OCI-LY1 (cell line): ENCODE results near the gene PPP1R1C.

Experiments
- H2AFZ ChIP-seq: fragments of 200-600 bp; sonication (generic), shearing (Covaris generic); 2 replicates; pipeline ENCODE4 v1.6.0; 2014; ENCODE audit warnings: antibody characterized with exemption, mild to moderate bottlenecking, low read length
- H3F3A ChIP-seq: fragments of 200-600 bp; sonication (generic), shearing (Covaris generic); 2 replicates; pipeline ENCODE4 v1.6.0; 2014; ENCODE audit warnings: mild to moderate bottlenecking, antibody characterized with exemption, low read length, moderate library complexity; ENCODE audit not compliant: insufficient read depth
- H3K27ac ChIP-seq: fragments of 200-600 bp; sonication (generic); 2 replicates; pipeline ENCODE4 v1.5.1; 2014; ENCODE audit warnings: low read length, mixed run types, mild to moderate bottlenecking, low read depth; ENCODE audit not compliant: poor library complexity, severe bottlenecking
- H3K27me3 ChIP-seq: fragments of 200-600 bp; sonication (generic); 2 replicates; pipeline ENCODE4 v1.6.0; 2014; ENCODE audit warnings: antibody characterized with exemption, mild to moderate bottlenecking, low read length, moderate library complexity; ENCODE audit not compliant: insufficient read depth
- H3K36me3 ChIP-seq: fragments of 200-600 bp; sonication (generic); 2 replicates; pipeline ENCODE4 v1.6.1; 2014; ENCODE audit warnings: mild to moderate bottlenecking, antibody characterized with exemption, low read length, moderate library complexity, mixed read lengths; ENCODE audit not compliant: insufficient read depth
- H3K4me1 ChIP-seq: fragments of 200-600 bp; sonication (generic); 2 replicates; pipeline ENCODE4 v1.5.1; 2014; ENCODE audit warnings: mild to moderate bottlenecking, low read length, moderate library complexity; ENCODE audit not compliant: insufficient read depth, severe bottlenecking
- H3K4me2 ChIP-seq: fragments of 200-600 bp; sonication (generic), shearing (Covaris generic); 2 replicates; pipeline ENCODE4 v1.6.1; 2014; ENCODE audit warnings: low read length
- H3K4me3 ChIP-seq: fragments of 200-600 bp; sonication (generic); 2 replicates; pipeline ENCODE4 v1.5.1; 2014; ENCODE audit warnings: low read length, low read depth, mild to moderate bottlenecking, mixed read lengths; ENCODE audit not compliant: poor library complexity, severe bottlenecking
- H3K79me2 ChIP-seq: fragments of 200-600 bp; shearing (Covaris generic); 2 replicates; pipeline ENCODE4 v1.6.1; 2016; ENCODE audit warnings: mixed run types, low read length, mixed read lengths; ENCODE audit not compliant: insufficient read depth
- H3K9ac ChIP-seq: fragments of 200-600 bp; sonication (generic), shearing (Covaris generic); 2 replicates; pipeline ENCODE4 v1.6.1; 2014; ENCODE audit warnings: mild to moderate bottlenecking, low read length, mixed read lengths
- H3K9me2 ChIP-seq: fragments of 200-600 bp; sonication (generic), shearing (Covaris generic); 2 replicates; pipeline ENCODE4 v1.6.1; 2014; ENCODE audit warnings: low read depth, mild to moderate bottlenecking, low read length, mixed read lengths
- H3K9me3 ChIP-seq: fragments of 200-600 bp; shearing (Covaris generic); 2 replicates; pipeline ENCODE4 v1.6.1; 2014; ENCODE audit warnings: low read length, mixed read lengths
- H4K20me1 ChIP-seq: fragments of 200-600 bp; sonication (generic), shearing (Covaris generic); 2 replicates; pipeline ENCODE4 v1.6.0; 2016; ENCODE audit warnings: mild to moderate bottlenecking, low read length; ENCODE audit not compliant: insufficient read depth
- EZH2 ChIP-seq: fragments of 200-600 bp; sonication (generic), shearing (Covaris generic); IDR thresholded peaks from 2 replicates; pipeline ENCODE4 v1.8.0; 2017; ENCODE audit warnings: borderline replicate concordance, mixed run types, mild to moderate bottlenecking, antibody characterized with exemption, low read length, moderate library complexity, mixed read lengths
- TF ChIP-seq, protein P1 (sequence below): fragments of 200-600 bp; sonication (generic), shearing (Covaris generic); IDR thresholded peaks from 2 replicates; pipeline ENCODE4 v1.5.1; 2017; ENCODE audit warnings: mild to moderate bottlenecking, antibody characterized with exemption, low read length, moderate library complexity, mixed read lengths

PPP1R1C gene

DNA sequence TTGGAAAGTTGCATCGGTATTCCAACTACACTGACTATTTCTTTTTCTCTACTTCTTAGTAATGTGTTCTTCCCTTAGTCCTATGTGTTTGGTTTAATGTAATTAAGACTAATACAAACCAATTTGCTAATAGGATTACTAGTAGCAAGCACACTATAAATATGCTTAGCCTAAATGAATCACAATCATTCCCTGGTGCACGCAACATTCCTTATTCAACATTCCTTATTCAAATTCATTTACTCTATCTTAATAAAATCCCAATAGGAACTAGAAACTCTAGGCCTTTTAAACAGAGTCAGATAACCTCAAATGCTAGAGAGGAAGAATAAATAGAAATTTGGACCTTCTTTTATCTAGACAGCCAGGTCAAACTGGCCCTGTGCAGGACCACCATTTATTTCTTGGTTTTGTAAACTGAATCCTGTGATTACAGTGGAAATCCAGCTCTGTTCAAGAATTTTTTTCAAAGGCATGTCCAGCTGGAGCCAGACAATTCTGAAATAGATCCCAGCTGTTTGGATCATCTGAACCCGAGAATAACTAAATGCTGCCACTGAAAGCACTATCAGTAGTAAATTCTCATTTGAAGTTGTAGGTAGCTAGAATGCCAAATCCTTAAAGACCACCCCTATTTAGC lies 103.1 kb downstream of the PPP1R1C start:
- Histone ChIP-seq H3F3A (no peaks in the 10 kb centered on the region), H3K79me2 (no peaks in the 10 kb centered on the region), H3K9me2 (no peaks in the 10 kb centered on the region), H3K27me3 (no peaks in the 10 kb centered on the region), H3K4me3 (no peak overlapping the region), H3K9me3 (peaks cover 3% of the 10 kb centered on the region; the same call in 1 of the 2 replicates), H3K36me3 (no peaks in the 10 kb centered on the region), H3K27ac (no peak overlapping the region), H4K20me1 (no peaks in the 10 kb centered on the region), H3K4me1 (no peaks in the 10 kb centered on the region), H2AFZ (no peak overlapping the region), H3K9ac (no peak overlapping the region), H3K4me2 (no peak overlapping the region)
- no peak for TF ChIP-seq EZH2
- TF ChIP-seq, protein P1, sequence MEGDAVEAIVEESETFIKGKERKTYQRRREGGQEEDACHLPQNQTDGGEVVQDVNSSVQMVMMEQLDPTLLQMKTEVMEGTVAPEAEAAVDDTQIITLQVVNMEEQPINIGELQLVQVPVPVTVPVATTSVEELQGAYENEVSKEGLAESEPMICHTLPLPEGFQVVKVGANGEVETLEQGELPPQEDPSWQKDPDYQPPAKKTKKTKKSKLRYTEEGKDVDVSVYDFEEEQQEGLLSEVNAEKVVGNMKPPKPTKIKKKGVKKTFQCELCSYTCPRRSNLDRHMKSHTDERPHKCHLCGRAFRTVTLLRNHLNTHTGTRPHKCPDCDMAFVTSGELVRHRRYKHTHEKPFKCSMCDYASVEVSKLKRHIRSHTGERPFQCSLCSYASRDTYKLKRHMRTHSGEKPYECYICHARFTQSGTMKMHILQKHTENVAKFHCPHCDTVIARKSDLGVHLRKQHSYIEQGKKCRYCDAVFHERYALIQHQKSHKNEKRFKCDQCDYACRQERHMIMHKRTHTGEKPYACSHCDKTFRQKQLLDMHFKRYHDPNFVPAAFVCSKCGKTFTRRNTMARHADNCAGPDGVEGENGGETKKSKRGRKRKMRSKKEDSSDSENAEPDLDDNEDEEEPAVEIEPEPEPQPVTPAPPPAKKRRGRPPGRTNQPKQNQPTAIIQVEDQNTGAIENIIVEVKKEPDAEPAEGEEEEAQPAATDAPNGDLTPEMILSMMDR = no peak

DNA sequence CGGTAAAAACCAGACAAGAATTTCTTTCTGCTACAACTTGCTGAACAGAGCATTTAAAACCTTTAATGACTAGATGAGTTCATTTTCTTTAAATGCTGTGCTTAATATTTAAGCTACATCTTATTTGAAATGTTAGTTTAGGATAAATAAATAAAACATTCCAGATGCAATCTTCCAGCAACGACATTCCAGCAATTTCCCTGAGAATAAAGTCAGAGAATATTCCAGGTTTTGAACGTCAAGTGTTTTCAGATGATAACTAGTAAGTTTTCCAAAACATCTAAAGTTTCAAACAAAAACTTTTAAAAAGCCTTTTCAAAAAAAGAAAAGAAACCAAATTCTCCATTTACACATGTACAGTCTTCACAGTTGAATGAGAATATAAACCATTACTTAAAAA lies 104.8 kb downstream of the PPP1R1C start:
- H3K27me3 ChIP-seq = no peaks in the 10 kb centered on the region
- H3K36me3 ChIP-seq = no peaks in the 10 kb centered on the region
- H3K27ac ChIP-seq = no peak overlapping the region
- no peak overlapping the region for H3K4me3 ChIP-seq
- H4K20me1 ChIP-seq = no peaks in the 10 kb centered on the region
- no peak overlapping the region for H2AFZ ChIP-seq
- no peak overlapping the region for H3K9ac ChIP-seq
- H3K9me3 ChIP-seq = no peaks in the 10 kb centered on the region
- no peaks in the 10 kb centered on the region for H3K9me2 ChIP-seq
- TF ChIP-seq EZH2 = no peak
- TF ChIP-seq, protein P1 = no peak
- H3K79me2 ChIP-seq = no peaks in the 10 kb centered on the region
- H3K4me2 ChIP-seq = no peak overlapping the region
- no peaks in the 10 kb centered on the region for H3F3A ChIP-seq
- H3K4me1 ChIP-seq = no peaks in the 10 kb centered on the region

DNA sequence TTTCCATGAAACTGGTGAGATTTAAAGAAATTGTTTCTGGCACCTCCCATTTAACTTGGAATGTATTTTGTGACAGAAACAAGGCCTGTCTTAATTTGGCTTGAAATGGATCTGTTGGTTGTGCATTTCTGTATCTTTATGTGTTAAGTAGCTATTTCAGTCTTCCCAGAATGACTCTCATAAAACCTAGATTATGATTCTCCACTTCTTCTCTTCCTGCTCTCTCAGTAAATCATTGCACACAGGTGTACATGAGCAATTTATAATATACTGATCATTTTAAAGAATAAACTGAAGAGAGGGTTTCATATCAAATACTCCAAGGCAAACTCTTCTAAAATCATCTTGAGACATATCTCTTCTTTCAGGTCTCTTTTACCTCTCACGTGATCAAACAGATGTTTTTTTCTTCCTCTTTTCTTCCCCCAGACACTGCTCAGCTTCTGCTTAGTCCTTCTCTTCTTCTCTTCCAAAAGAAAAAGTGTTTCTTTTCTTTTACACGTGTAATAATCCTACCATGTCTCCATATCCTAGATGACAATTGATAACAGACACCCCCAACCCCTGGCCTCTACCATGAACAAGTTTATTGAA lies 112.0 kb downstream of the PPP1R1C start:
- H3K79me2 ChIP-seq = no peaks in the 10 kb centered on the region
- H3K27me3 ChIP-seq = no peaks in the 10 kb centered on the region
- no peak for TF ChIP-seq EZH2
- TF ChIP-seq, protein P1 = no peak
- H3K9me2 ChIP-seq = no peaks in the 10 kb centered on the region
- H4K20me1 ChIP-seq = no peaks in the 10 kb centered on the region
- peaks cover 11% of the 10 kb centered on the region for H3K4me1 ChIP-seq
- no peak overlapping the region for H3K9ac ChIP-seq
- H3K27ac ChIP-seq = no peak overlapping the region
- no peaks in the 10 kb centered on the region for H3F3A ChIP-seq
- no peaks in the 10 kb centered on the region for H3K9me3 ChIP-seq
- H3K36me3 ChIP-seq = no peaks in the 10 kb centered on the region
- H3K4me3 ChIP-seq = no peak overlapping the region
- no peak overlapping the region for H3K4me2 ChIP-seq
- H2AFZ ChIP-seq = no peak overlapping the region
